Nephron (organoid): ENCODE data around the gene MCAM.

Experiments
- H3K27ac Mint-ChIP-seq, 3 experiments: 2 replicates each; pipeline ENCODE4 v1.8.0; 2020; ENCODE audit warnings: mixed read lengths in 3 of 3, mild to moderate bottlenecking in 2 of 3, moderate library complexity in 1 of 3
- H3K27me3 Mint-ChIP-seq: 2 replicates; pipeline ENCODE4 v1.8.0; 2021; ENCODE audit warnings: low read depth, mild to moderate bottlenecking, moderate library complexity, mixed read lengths
- H3K36me3 Mint-ChIP-seq: 2 replicates; pipeline ENCODE4 v1.8.0; 2020; ENCODE audit warnings: low read depth, mixed read lengths
- H3K4me1 Mint-ChIP-seq: 2 replicates; pipeline ENCODE4 v1.8.0; 2020; ENCODE audit warnings: mixed read lengths
- H3K4me3 Mint-ChIP-seq, 3 experiments: 2 replicates each; pipeline ENCODE4 v1.8.0; 2020; ENCODE audit warnings: mild to moderate bottlenecking in 3 of 3, mixed read lengths in 3 of 3, moderate library complexity in 2 of 3
- H3K9me3 Mint-ChIP-seq: 2 replicates; pipeline ENCODE4 v1.8.0; 2020; ENCODE audit warnings: mixed read lengths
- CTCF ChIP-seq, 3 experiments: fragments of 200-600 bp; sonication (generic); IDR thresholded peaks; one replicate each; pipeline ENCODE4 v1.5.0; 2021; ENCODE audit warnings: antibody characterized with exemption in 3 of 3; ENCODE audit not compliant: unreplicated experiment in 3 of 3

The MCAM gene

GRCh38 chr11:119309411-119309810 lies 7.5 kb downstream of the MCAM start:
- H3K4me1 Mint-ChIP-seq, result no peaks in the 10 kb centered on the region

DNA sequence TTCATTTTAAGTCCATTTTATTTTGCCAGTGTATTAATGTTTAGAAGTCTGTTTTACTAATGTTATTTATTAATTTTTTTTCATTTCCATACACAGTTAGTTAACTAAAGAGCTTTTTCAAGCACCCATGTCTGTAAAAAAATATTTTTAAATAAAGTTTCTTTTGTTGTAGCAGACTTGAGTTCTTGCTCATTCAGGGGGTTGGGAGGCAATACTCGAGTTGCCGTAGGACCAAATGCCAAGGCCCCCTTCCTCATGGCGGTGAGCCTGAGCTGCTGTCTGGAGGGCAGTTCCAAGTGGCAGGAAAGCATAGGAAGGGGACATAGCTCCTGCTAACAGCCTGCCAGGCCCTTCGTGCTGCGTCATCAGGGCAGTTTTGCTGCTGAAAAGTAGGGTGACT lies 9.0 kb downstream of the MCAM start:
- Mint-ChIP-seq H3K27me3 (no peaks in the 10 kb centered on the region), H3K4me1 (peaks cover 7% of the 10 kb centered on the region), H3K27ac (no peak overlapping the region), H3K36me3 (peaks cover 27% of the 10 kb centered on the region), H3K9me3 (no peaks in the 10 kb centered on the region), H3K4me3 (no peak overlapping the region)
- TF ChIP-seq CTCF (IDR thresholded peaks at IDR 0.05; ENCODE audit: unreplicated experiment in 3 of 3), result no peak

More at GRCh38 chr11:119309411-119309810, 7.5 kb downstream of the MCAM start:
- Mint-ChIP-seq H3K36me3 (peaks cover 13% of the 10 kb centered on the region), H3K27ac (no peak overlapping the region), H3K27me3 (no peaks in the 10 kb centered on the region), H3K9me3 (no peaks in the 10 kb centered on the region), H3K4me3 (no peak overlapping the region)
- no peak for TF ChIP-seq CTCF (IDR thresholded peaks at IDR 0.05; ENCODE audit: unreplicated experiment in 3 of 3)

DNA sequence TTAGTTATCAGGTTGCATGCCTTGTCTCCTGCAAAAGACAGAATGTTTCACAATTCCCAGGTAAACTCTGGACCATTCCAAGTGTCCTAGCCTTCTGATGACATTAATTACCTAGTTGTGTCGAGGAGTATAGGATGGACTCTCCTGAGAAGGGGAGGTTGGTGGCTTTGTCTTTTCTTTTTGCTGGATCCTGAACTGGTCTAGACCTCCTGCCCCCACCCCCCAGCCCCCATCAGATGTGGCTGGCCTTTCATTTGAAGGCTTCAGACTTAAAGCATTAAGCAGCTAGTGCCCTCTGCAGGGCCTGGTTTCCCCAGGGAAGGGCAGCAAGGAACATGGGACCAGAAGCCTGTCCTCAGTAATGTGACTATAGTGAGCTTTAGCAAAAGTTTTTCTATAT lies 9.7 kb downstream of the MCAM start:
- no peak overlapping the region for H3K27ac Mint-ChIP-seq
- no peak overlapping the region for H3K4me3 Mint-ChIP-seq
- H3K9me3 Mint-ChIP-seq, result no peaks in the 10 kb centered on the region
- peaks cover 14% of the 10 kb centered on the region for H3K4me1 Mint-ChIP-seq
- H3K36me3 Mint-ChIP-seq, result peaks cover 34% of the 10 kb centered on the region
- no peak for TF ChIP-seq CTCF (IDR thresholded peaks at IDR 0.05; ENCODE audit: unreplicated experiment in 3 of 3)
- no peaks in the 10 kb centered on the region for H3K27me3 Mint-ChIP-seq

GRCh38 chr11:119306373-119306890 lies 10.5 kb downstream of the MCAM start:
- Mint-ChIP-seq H3K27ac (peak overlapping the region in 1 of 3 experiments; percentile 45), H3K4me1 (peaks cover 17% of the 10 kb centered on the region), H3K9me3 (no peaks in the 10 kb centered on the region), H3K36me3 (peaks cover 40% of the 10 kb centered on the region), H3K27me3 (no peaks in the 10 kb centered on the region), H3K4me3 (no peak overlapping the region)
- no peak for TF ChIP-seq CTCF (IDR thresholded peaks at IDR 0.05; ENCODE audit: unreplicated experiment in 3 of 3)

DNA sequence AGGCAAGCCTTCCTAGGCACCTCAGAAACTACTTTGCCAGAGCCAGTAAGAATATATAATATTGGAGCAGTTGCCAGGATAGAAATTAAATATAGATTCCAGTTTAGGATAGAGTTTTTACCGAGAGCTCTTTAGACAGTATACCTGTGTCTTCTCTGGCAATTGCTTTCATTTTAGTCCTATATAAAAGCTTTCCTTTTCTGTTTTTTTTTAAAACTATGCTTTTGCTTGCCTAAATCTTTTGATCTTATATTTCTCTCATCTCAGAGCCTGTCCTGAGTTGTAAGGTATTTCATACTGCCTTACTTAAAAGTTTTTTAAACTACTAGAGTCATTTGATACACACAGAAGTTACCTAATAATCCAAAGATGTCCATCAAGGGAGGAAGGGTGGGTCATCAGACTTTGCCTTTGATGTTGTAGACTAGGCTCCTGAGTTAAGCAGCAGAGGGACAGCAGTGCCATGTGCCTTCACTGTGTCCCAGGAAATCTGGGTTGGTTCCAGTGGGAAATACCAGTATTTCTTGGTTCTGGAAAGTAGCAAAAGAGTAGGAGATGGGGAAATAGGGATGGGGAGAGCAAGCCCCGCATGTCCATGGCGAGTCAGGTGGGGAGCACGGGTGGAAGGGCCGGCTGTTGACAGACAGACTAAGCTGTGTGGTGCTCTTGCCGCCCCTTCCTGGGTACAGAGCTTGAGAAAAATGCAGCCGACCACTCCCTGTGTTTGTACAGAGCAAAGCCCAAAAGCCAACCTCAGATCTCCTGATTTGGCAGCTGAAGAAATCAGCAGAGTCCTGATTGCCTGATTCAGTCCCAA lies 11.2 kb downstream of the MCAM start:
- no peaks in the 10 kb centered on the region for H3K9me3 Mint-ChIP-seq
- peak overlapping the region in 2 of 3 experiments; percentile 40 to 45 for H3K27ac Mint-ChIP-seq
- H3K4me3 Mint-ChIP-seq, result no peak overlapping the region
- no peak for TF ChIP-seq CTCF (IDR thresholded peaks at IDR 0.05; ENCODE audit: unreplicated experiment in 3 of 3)
- peaks cover 47% of the 10 kb centered on the region for H3K36me3 Mint-ChIP-seq
- no peaks in the 10 kb centered on the region for H3K27me3 Mint-ChIP-seq
- H3K4me1 Mint-ChIP-seq, result peaks cover 24% of the 10 kb centered on the region
